Activated CD4-positive, CD25-positive, alpha-beta regulatory T cell (primary cell): ENCODE data around the gene TOX2.

Experiments used
- DNase-seq, 4 experiments: peaks; one replicate each; lab custom pipeline; 2025; lab: John Stamatoyannopoulos, UW

The TOX2 gene

GRCh38 chr20:44102582-44102981 is 187.9 kb downstream of the TOX2 start:
- no peak for DNase-seq

DNA sequence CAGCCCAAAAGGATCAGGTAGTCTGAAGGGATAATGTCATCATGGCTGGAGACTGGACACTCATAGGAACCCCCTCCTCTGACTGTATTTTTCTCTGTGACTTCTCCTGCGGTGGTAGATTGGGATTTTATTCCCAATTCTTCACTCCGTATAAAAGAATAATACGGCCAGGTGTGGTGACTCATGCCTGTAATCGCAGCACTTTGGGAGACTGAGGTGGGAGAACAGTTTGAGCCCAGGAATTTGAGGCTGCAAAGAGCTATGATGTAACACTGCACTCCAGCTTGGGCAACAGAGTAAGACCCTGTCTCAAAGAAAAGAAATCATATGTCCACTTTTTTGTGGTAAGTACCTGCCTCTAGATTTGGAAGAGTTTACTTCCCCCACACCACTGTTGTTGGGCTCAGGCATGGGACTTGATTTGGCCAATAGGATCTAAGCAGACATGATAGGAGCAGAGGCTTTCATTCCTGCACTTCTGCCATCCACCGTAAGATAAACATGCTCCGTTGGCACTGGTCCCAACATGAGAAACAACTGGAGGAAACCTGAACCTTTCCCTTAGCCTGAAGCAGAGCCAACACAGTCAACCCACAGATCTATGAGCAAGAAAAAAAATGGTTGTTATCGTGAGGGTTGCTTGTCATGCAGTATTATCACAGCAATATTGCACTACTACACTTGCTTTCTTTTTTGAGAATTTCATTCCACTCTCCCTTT is 190.3 kb downstream of the TOX2 start:
- DNase-seq, result no peak

DNA sequence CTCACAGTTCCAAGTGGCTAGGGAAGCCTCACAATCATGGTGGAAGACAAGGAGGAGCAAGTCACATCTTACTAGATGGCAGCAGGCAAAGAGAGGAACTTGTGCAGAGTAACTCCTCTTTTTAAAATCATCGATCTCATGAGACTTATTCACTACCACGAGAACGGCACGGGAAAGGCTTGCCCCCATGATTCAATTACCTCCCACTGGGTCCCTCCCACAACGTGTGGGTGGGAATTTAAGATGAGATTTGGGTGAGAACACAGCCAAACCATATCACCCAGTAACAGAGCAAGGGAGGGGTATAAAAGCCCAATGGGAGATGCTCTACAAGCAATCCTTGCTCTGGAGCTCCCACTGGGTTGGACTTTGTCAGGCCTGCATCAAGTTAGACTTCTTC is 192.0 kb downstream of the TOX2 start:
- no peak for DNase-seq

DNA sequence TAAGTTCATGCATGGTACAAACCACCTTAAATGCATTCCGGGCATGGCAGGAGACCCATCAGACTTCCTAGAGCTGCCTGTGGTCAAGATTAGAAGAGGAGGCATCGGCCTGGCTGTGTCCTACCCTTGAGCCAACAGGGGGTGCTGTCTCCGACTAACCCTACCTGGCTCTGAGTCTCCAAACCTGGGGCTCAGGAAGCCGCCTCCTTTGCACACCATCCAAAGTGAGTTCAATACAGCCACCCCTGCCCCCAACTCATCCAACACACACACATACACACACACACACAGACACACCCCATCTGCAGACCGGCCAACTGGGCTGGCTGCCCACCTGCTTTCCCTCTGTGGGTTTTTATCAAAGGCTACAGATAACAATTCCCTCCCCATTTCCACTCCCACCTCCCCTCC is 195.3 kb downstream of the TOX2 start:
- no peak for DNase-seq

- DNase-seq, result no peak
Observed at GRCh38 chr20:44110816-44111568, 196.3 kb downstream of the TOX2 start.

DNA sequence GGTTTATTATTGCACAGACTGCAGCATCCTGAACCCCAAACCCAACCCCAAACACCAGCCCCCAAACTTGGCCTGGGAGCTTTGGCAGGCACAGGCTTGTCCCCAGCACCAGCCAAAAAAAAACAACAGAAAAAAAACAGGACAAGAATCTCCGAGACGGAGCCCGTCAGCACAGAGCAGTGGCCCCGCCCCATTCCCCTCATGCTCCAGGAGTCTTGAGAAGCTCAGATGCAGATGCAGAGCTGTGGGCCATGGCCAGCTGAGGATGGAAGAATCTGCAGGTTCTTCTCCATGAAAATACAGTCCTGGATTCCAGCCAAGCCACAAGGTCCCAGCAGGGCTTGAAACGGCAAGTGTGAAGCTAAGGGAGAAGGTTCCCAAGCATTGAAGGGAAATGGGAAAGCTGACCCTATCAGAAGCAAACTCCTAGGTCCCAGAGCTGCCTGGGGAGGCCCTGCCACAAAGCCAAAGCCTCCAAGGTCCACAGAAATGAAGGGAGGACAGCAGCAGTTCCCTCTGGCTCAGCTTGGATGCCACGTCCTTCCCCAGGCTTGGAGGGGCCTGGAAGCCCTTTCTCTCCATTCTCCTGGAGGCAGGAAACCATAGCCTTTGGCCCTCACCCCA is 197.2 kb downstream of the TOX2 start:
- no peak for DNase-seq

DNA sequence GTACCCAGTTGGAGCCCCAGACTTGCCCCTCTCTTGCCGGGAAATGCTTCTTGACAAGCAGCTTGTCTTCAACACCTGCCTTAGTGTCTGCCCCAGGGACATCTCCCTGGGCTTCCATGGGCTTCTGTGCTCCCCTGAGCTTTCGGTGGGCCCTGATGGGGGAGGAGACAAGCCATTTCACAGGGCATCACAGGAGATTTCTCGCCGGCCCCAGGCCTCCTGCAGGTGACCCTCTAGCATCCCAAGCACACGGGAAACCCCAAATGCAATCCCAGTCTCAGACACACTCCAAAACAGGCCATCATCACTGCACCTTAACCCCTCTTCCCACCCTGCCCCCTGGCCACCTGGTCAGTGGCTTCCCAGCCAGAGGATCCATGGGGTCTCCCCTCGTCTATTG is 197.8 kb downstream of the TOX2 start:
- DNase-seq, result no peak

DNA sequence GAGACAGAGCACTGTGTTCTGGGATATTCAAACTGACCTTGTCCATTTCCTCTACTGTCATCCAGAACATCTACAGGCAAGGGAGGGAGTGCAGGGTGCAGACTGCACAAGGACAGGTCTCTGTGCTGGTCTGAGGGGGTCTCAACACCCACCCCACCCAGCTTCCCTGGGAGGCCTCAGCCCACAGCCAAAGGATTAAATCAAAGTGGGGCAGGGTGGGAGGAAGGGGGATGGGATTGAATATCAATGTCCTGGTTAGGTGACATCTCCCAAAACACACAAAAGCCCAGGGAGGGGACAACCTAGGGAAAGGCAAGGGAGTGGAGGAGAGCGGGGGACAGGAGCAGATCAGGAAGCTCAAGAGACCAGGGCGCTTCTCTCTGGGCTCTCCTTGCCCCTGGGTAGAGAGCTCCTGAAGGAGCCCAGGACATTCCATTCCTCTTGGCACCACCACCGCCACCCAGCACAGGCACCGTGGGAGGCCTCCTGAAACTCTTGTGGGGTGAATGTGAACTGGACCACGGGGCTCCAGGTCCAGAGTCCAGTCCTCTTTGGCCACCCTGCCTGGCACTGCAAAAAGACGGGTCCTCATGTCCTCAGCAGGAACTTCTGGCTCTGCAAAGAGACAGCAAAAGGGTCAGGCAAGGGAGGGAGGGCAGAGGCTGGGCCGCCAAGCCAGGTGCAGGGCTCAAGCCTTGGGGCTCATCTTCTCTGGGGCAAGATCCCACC is 198.4 kb downstream of the TOX2 start:
- DNase-seq, result no peak

GRCh38 chr20:44113618-44114376 is 199.1 kb downstream of the TOX2 start:
- no peak for DNase-seq

GRCh38 chr20:44115181-44115580 is 200.5 kb downstream of the TOX2 start:
- no peak for DNase-seq

DNA sequence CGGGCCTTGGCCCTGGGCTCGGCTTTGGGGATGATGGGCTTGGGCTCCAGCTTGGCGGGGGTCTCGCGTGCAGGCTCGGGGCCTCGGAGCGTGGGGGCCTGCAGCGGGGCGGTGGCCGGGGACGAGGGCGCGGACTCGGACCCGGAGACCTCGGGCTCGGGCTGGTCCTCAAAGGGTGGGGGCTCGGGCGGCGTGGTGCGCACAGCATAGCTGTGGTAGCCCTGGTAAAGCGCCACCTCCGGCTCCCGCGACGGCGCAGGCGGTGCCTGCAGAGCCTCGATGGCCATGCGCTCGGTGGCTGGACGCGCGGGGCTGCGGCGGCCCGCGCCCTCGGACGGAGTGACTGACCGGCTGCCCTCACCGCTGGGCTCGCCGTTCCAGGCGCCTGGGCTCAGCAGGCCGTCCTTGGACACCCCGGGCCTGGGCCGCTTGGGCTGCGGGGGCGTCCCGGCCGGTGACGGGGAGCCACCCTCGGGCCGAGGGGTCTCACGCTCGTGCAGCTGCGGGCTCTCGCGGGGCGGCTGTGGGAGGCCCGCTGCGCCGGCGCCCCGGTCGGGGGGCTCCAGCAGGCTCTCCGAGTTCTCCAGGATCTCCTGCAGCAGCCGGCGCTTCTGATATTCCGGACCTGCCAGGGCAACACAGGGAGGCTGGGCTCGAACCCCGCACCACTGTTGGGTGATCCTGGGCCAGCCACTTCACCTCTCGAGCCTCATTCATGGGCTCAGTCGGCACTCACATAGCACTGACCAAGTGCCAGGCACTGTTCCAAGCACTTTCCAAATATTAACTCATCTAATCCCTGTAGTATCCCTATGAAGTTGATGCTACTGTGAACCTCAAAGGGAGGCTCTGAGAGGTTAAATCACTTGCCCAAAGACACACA is 201.4 kb downstream of the TOX2 start:
- no peak for DNase-seq

GRCh38 chr20:44117296-44118184 is 202.9 kb downstream of the TOX2 start:
- no peak for DNase-seq

DNA sequence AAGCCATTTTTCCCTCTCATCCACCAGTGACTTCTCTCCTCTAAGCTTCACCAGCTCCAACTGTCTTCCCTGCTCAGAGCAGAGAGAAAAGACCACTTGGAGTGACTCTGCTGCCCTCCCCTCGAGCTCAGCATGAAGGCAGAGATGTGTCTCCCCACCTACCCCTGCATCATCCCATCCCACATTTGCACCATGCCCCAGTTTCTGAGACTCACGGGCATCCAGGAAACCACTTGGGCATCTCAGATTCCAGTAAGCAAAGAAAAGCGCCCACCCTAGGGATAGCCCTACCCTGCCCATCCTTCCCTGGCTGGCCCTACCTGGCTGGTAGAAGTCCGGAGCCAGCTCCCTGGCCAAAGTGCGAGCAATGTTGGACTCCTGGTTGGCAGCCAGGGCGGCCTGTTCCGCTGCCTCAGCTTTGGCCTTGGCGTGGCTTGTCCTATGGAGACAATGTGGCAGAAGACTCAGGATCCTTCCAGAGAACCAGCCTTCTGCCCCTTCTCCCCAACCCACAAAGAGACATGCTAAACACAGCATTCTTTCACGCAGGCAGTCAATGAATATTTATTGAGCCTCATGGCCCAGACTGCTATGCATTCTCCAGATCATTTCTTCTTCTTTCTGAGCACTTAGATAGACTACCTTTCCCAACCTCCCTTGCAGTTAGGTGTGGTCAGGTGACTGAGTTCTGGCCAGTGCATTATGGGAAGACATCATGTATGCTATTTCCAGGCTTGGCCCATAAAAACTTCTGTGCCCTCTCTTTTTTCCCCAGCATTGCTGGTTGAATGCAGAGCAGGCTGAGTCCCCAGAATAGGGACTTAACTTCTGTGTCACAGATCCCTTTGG is 203.8 kb downstream of the TOX2 start:
- no peak for DNase-seq
